H1 (cell line): ENCODE measurements around the gene UBE3C. TPM values are rescaled to one million over a fixed set of nuclear protein-coding genes. Genes with fewer than 3 reads are reported as not detected.

Experiments
- CTCF ChIA-PET: fragments of 300-600 bp; sonication (Branson Sonifier 250); formaldehyde crosslinking; loops from one replicate; lab custom pipeline; 2021; ENCODE audit not compliant: partially characterized antibody; lab: Charles Lee
- POLR2A ChIA-PET: fragments of 300-600 bp; sonication (Branson Sonifier 250); formaldehyde crosslinking; loops from one replicate; lab custom pipeline; 2021; ENCODE audit warnings: inconsistent platforms; ENCODE audit not compliant: partially characterized antibody; lab: Charles Lee
- DNase-seq, 2 experiments: peaks; one replicate each; pipeline versions ENCODE4 v3.0.0 to v3.0.0-alpha.2; 2010 to 2022; ENCODE audit warnings: low spot score in 2 of 2, low read depth in 1 of 2, mixed read lengths in 1 of 2
- FAIRE-seq: peaks from 2 replicates; lab custom pipeline; 2011; peaks lifted over from hg19 to GRCh38; lab: Jason Lieb, UNC
- H2AFZ ChIP-seq: 2 replicates; pipeline ENCODE4 v1.8.1; 2012; ENCODE audit warnings: low read length, inconsistent platforms
- H2AK5ac ChIP-seq: 2 replicates; pipeline ENCODE4 v1.6.1; 2013; ENCODE audit warnings: low read depth, low read length
- H2BK120ac ChIP-seq: replicated peaks from 2 replicates; pipeline ENCODE3; 2013; ENCODE audit warnings: low read depth, low read length, inconsistent platforms
- H2BK12ac ChIP-seq: 2 replicates; pipeline ENCODE4 v1.6.1; 2013; ENCODE audit warnings: low read depth, low read length
- H2BK15ac ChIP-seq: 2 replicates; pipeline ENCODE4 v1.6.1; 2013; ENCODE audit warnings: low read length
- H2BK20ac ChIP-seq: 2 replicates; pipeline ENCODE4 v1.6.1; 2013; ENCODE audit warnings: low read length
- H2BK5ac ChIP-seq: 2 replicates; pipeline ENCODE4 v1.6.1; 2013; ENCODE audit warnings: low read depth, low read length
- H3K14ac ChIP-seq: 2 replicates; pipeline ENCODE4 v1.6.1; 2013; ENCODE audit warnings: inconsistent platforms; ENCODE audit not compliant: insufficient read length
- H3K18ac ChIP-seq: 2 replicates; pipeline ENCODE4 v1.6.1; 2013; ENCODE audit warnings: low read length; ENCODE audit errors: extremely low read depth
- H3K23ac ChIP-seq: 2 replicates; pipeline ENCODE4 v1.6.1; 2013; ENCODE audit warnings: inconsistent platforms; ENCODE audit not compliant: insufficient read length
- H3K23me2 ChIP-seq: 2 replicates; pipeline ENCODE4 v1.6.1; 2013; ENCODE audit warnings: low read depth, low read length
- H3K27ac ChIP-seq: 2 replicates; pipeline ENCODE4 v1.6.1; 2011; ENCODE audit warnings: low read depth, low read length, inconsistent platforms
- H3K27me3 ChIP-seq, 4 experiments: replicated peaks in 1 of 4; 1 replicate in 1 of 4; 2 replicates in 3 of 4; pipeline versions ENCODE4 v1.6.1 to v1.8.1; 2011 to 2013; ENCODE audit warnings: low read length in 3 of 4, mild to moderate bottlenecking in 3 of 4, inconsistent platforms in 2 of 4, mixed read lengths in 2 of 4, moderate library complexity in 1 of 4; ENCODE audit not compliant: control insufficient read depth in 3 of 4, insufficient read depth in 3 of 4; ENCODE audit errors: extremely low read depth in 1 of 4
- H3K36me3 ChIP-seq, 4 experiments: 2 replicates each; pipeline versions ENCODE4 v1.6.1 to v1.8.1; 2011 to 2013; ENCODE audit warnings: mild to moderate bottlenecking in 4 of 4, low read length in 3 of 4, moderate library complexity in 2 of 4, control low read depth in 1 of 4, inconsistent platforms in 1 of 4; ENCODE audit not compliant: insufficient read depth in 4 of 4, control insufficient read depth in 2 of 4
- H3K4ac ChIP-seq: replicated peaks from 2 replicates; pipeline ENCODE3; 2013; ENCODE audit warnings: low read length, low read depth, mixed read lengths, inconsistent platforms; ENCODE audit not compliant: insufficient read length
- H3K4me1 ChIP-seq, 4 experiments: replicated peaks in 1 of 4; 1 replicate in 1 of 4; 2 replicates in 3 of 4; pipeline versions ENCODE4 v1.6.1 to v1.8.1; 2011 to 2013; ENCODE audit warnings: low read length in 3 of 4, inconsistent platforms in 2 of 4, mixed read lengths in 1 of 4; ENCODE audit not compliant: insufficient read depth in 4 of 4, control insufficient read depth in 3 of 4
- H3K4me2 ChIP-seq, 2 experiments: 2 replicates each; pipeline versions ENCODE4 v1.6.1 to v1.8.1; 2011 to 2013; ENCODE audit warnings: low read depth in 2 of 2, low read length in 2 of 2, control low read depth in 1 of 2, inconsistent platforms in 1 of 2, mild to moderate bottlenecking in 1 of 2; ENCODE audit not compliant: insufficient read depth in 1 of 2
- H3K4me3 ChIP-seq, 4 experiments: fragments of 200-600, 300-600 bp in 1 of 4; sonication (generic), shearing (Covaris generic), sonication (Bioruptor Twin) in 1 of 4; 2 replicates each; pipeline versions ENCODE4 v1.5.1 to v1.8.1; 2011 to 2016; ENCODE audit warnings: low read length in 4 of 4, low read depth in 3 of 4, control low read depth in 2 of 4, inconsistent platforms in 2 of 4, mild to moderate bottlenecking in 2 of 4, mixed read lengths in 1 of 4, moderate library complexity in 1 of 4; ENCODE audit not compliant: insufficient read depth in 2 of 4; ENCODE audit errors: extremely low read depth in 1 of 4
- H3K56ac ChIP-seq: replicated peaks from 2 replicates; pipeline ENCODE3; 2013; ENCODE audit warnings: low read depth, mild to moderate bottlenecking, mixed read lengths, low read length, inconsistent platforms; ENCODE audit not compliant: insufficient read length
- H3K79me1 ChIP-seq: 2 replicates; pipeline ENCODE4 v1.6.1; 2013; ENCODE audit warnings: low read depth, low read length, control low read depth
- H3K79me2 ChIP-seq, 2 experiments: 2 replicates each; pipeline versions ENCODE4 v1.6.1 to v1.8.1; 2012 to 2013; ENCODE audit warnings: low read length in 2 of 2, mild to moderate bottlenecking in 2 of 2, inconsistent platforms in 1 of 2; ENCODE audit not compliant: insufficient read depth in 2 of 2, control insufficient read depth in 1 of 2
- H3K9ac ChIP-seq, 4 experiments: replicated peaks in 1 of 4; 1 replicate in 1 of 4; 2 replicates in 3 of 4; pipeline versions ENCODE4 v1.6.1 to v1.8.1; 2011 to 2013; ENCODE audit warnings: low read depth in 3 of 4, low read length in 3 of 4, control low read depth in 2 of 4, mild to moderate bottlenecking in 2 of 4, moderate library complexity in 2 of 4, inconsistent platforms in 1 of 4; ENCODE audit errors: extremely low read depth in 1 of 4
- H3K9me3 ChIP-seq, 2 experiments: 2 replicates each; pipeline versions ENCODE4 v1.6.1 to v1.8.1; 2012 to 2013; ENCODE audit warnings: mild to moderate bottlenecking in 2 of 2, moderate library complexity in 2 of 2, control low read depth in 1 of 2, inconsistent platforms in 1 of 2, low read depth in 1 of 2, low read length in 1 of 2, mixed read lengths in 1 of 2; ENCODE audit not compliant: insufficient read depth in 2 of 2
- H4K20me1 ChIP-seq, 2 experiments: replicated peaks in 1 of 2; 2 replicates each; pipeline versions ENCODE3 to v1.8.1; 2011 to 2013; ENCODE audit warnings: inconsistent platforms in 2 of 2, low read length in 2 of 2, mild to moderate bottlenecking in 1 of 2; ENCODE audit not compliant: insufficient read depth in 2 of 2, control insufficient read depth in 1 of 2
- H4K5ac ChIP-seq: 2 replicates; pipeline ENCODE4 v1.6.1; 2013; ENCODE audit warnings: low read length, low read depth, mixed read lengths, inconsistent platforms; ENCODE audit not compliant: insufficient read length
- H4K8ac ChIP-seq: 2 replicates; pipeline ENCODE4 v1.8.0; 2013; ENCODE audit warnings: mild to moderate bottlenecking, moderate library complexity, low read length, inconsistent platforms; ENCODE audit not compliant: insufficient read depth; ENCODE audit errors: extremely low read depth
- H4K91ac ChIP-seq: replicated peaks from 2 replicates; pipeline ENCODE3; 2013; ENCODE audit warnings: low read length, mixed read lengths, inconsistent platforms; ENCODE audit not compliant: insufficient read length
- ASH2L ChIP-seq: fragments of 200-600, 300-600 bp; sonication (generic); IDR thresholded peaks from one replicate; pipeline ENCODE4 v1.7.1; 2017; ENCODE audit warnings: low read length
- CHD1 ChIP-seq: IDR thresholded peaks from 2 replicates; pipeline ENCODE4 v1.6.1; 2012; ENCODE audit warnings: low read depth, low read length, improper control_type of control experiment
- EP300 ChIP-seq, 2 experiments: IDR thresholded peaks; 1 replicate in 1 of 2; 2 replicates in 1 of 2; pipeline ENCODE4 v1.6.1; 2011 to 2012; ENCODE audit warnings: low read depth in 2 of 2, low read length in 2 of 2, mild to moderate bottlenecking in 2 of 2, borderline replicate concordance in 1 of 2, inconsistent platforms in 1 of 2, moderate library complexity in 1 of 2
- RBBP5 ChIP-seq: IDR thresholded peaks from 2 replicates; pipeline ENCODE4 v1.7.1; 2012; ENCODE audit warnings: low read depth, mild to moderate bottlenecking, inconsistent platforms, low read length, moderate library complexity, borderline replicate concordance
- SIX5 ChIP-seq: IDR thresholded peaks from 2 replicates; pipeline ENCODE4 v1.6.1; 2011; ENCODE audit warnings: mild to moderate bottlenecking, low read depth, low read length
- SP2 ChIP-seq: IDR thresholded peaks from 2 replicates; pipeline ENCODE4 v1.6.1; 2012; ENCODE audit warnings: mild to moderate bottlenecking, low read length, inconsistent platforms
- SP4 ChIP-seq: IDR thresholded peaks from 2 replicates; pipeline ENCODE4 v1.6.1; 2012; ENCODE audit warnings: low read length, inconsistent platforms
- TCF12 ChIP-seq: IDR thresholded peaks from 2 replicates; pipeline ENCODE4 v1.6.1; 2011; ENCODE audit warnings: low read depth, mild to moderate bottlenecking, low read length
- WGBS, 2 experiments: shearing (Covaris generic) in 1 of 2; methylation state at CpG; one replicate each; pipeline versions ENCODE4 v1.1.6 to v1.1.7; 2013 to 2015; ENCODE audit warnings: low lambda C conversion rate in 2 of 2, mixed read lengths in 2 of 2, inconsistent platforms in 1 of 2, low coverage in 1 of 2, missing lambda C conversion rate in 1 of 2; ENCODE audit not compliant: insufficient replicate concordance in 2 of 2, insufficient coverage in 1 of 2, insufficient read length in 1 of 2; ENCODE audit errors: extremely low coverage in 1 of 2, missing lambda C conversion rate in 1 of 2; 5-methylcytosine and 5-hydroxymethylcytosine counted together
- polyA plus RNA-seq, 7 experiments: library from polyadenylated mRNA; depleted of rRNA in 3 of 7; stranded (reverse) in 5 of 7; unstranded in 2 of 7; fragments of >200 nt in 5 of 7; fragments of 200-250 nt in 2 of 7; gene quantifications; 1 replicate in 5 of 7; 2 replicates in 1 of 7; 4 replicates in 1 of 7; pipeline versions ENCODE4 v1.2.1 to v1.2.3, GENCODE V29; 2011 to 2013; ENCODE audit warnings: missing spikeins in 2 of 7, mixed read lengths in 2 of 7
- total RNA-seq: library from RNA; stranded (reverse); fragmentation: NEBNext Ultra II Directional; extraction: Animal tissue kit (Norgen Biotek cat#: 25700); gene quantifications from 2 replicates; pipeline ENCODE4 v1.2.1, GENCODE V29; 2021
- TF ChIP-seq, protein P1 (sequence below): IDR thresholded peaks from 2 replicates; pipeline ENCODE4 v1.6.1; 2011; ENCODE audit warnings: low read depth, mild to moderate bottlenecking, low read length; ENCODE audit not compliant: insufficient read depth
- TF ChIP-seq, protein P2 (sequence below): IDR thresholded peaks from 2 replicates; pipeline ENCODE4 v1.6.1; 2012; ENCODE audit warnings: low read length, inconsistent platforms

The UBE3C gene
- total and polyA plus RNA-seq, 2 of the 8 experiments (the other 6 are each of a cell fraction or from before 2014, with no cell fraction given), result 32.0 to 54.1 TPM

DNA sequence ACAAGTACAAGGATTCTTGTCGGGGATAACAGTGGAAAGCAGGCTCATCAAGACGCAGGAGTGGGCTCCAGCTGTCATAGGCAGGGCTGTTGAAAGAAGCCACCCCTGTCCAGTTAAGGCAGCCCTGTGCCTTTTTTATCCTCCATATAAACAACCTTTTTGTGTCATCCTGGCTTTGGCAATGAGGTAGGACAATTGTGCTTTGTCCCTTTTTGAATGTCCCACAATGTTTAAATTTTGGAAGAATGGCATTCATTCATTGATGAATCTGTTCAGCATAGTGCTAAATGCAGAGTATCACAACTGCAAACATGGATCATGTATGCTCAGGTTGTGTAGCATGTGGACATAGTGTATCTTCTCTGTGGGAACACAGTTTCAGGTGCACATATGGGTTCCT is 66.7 kb downstream of the UBE3C start:
- Histone ChIP-seq H3K56ac (no peak overlapping the region), H3K27me3 (no peaks in the 10 kb centered on the region; a peak in 1 of 7 replicates), H2AK5ac (no peak overlapping the region), H3K23me2 (no peaks in the 10 kb centered on the region), H3K14ac (no peak overlapping the region), H3K4me3 (no peak overlapping the region), H3K79me1 (no peaks in the 10 kb centered on the region), H4K20me1 (peaks cover 0 to 1% of the 10 kb centered on the region in 2 experiments), H3K23ac (no peak overlapping the region), H2BK120ac (no peak overlapping the region), H2AFZ (no peak overlapping the region), H3K18ac (no peak overlapping the region), H3K4me1 (no peaks in the 10 kb centered on the region), H2BK20ac (no peak overlapping the region), H3K4me2 (no peak overlapping the region), H3K36me3 (peaks cover 2 to 49% (median 28%) of the 10 kb centered on the region in 4 experiments), H4K91ac (no peak overlapping the region), H4K5ac (no peak overlapping the region), H2BK15ac (no peak overlapping the region), H3K79me2 (no peaks in the 10 kb centered on the region), H3K9ac (no peak overlapping the region), H4K8ac (no peak overlapping the region), H3K4ac (no peak overlapping the region), H2BK5ac (no peak overlapping the region), H2BK12ac (no peak overlapping the region), H3K27ac (no peak overlapping the region), H3K9me3 (no peaks in the 10 kb centered on the region)
- no peak for DNase-seq
- no peak for FAIRE-seq
- 95% methylated on average over 2 of the region's 2 CpGs; no CpG with 5 or more reads in 1 of the 2 experiments for WGBS, 2 experiments
- ChIA-PET CTCF (interaction anchor here (0.6 to 1.7 kb wide), 5 partner anchors 27 to 144 kb away, joined by 3 to 5 read pairs (median 3); no protein-coding TSS in a partner anchor), POLR2A (interaction anchor here (0.9 to 1.1 kb wide), 2 partner anchors 22 to 34 kb away, joined by 3 read pairs; no protein-coding TSS in a partner anchor)
- TF ChIP-seq, protein P1, sequence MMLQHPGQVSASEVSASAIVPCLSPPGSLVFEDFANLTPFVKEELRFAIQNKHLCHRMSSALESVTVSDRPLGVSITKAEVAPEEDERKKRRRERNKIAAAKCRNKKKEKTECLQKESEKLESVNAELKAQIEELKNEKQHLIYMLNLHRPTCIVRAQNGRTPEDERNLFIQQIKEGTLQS, result no peak
- TF ChIP-seq SP2 (no peak), TCF12 (no peak), EP300 (IDR thresholded peaks at IDR 0.05; ENCODE audit: borderline replicate concordance in 1 of 2, low read depth in 2 of 2, low read length in 2 of 2) (no peak), SP4 (no peak), SIX5 (no peak), RBBP5 (no peak), ASH2L (no peak), CHD1 (no peak)
- TF ChIP-seq, protein P2, sequence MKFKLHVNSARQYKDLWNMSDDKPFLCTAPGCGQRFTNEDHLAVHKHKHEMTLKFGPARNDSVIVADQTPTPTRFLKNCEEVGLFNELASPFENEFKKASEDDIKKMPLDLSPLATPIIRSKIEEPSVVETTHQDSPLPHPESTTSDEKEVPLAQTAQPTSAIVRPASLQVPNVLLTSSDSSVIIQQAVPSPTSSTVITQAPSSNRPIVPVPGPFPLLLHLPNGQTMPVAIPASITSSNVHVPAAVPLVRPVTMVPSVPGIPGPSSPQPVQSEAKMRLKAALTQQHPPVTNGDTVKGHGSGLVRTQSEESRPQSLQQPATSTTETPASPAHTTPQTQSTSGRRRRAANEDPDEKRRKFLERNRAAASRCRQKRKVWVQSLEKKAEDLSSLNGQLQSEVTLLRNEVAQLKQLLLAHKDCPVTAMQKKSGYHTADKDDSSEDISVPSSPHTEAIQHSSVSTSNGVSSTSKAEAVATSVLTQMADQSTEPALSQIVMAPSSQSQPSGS, result no peak
